ENCODE measurements around the gene FXN. TPM values are rescaled to one million over a fixed set of nuclear protein-coding genes. Genes with fewer than 3 reads are reported as not detected.

Gene FXN
- total RNA-seq, result 1.7 and 3.4 TPM in 2 replicates

DNA sequence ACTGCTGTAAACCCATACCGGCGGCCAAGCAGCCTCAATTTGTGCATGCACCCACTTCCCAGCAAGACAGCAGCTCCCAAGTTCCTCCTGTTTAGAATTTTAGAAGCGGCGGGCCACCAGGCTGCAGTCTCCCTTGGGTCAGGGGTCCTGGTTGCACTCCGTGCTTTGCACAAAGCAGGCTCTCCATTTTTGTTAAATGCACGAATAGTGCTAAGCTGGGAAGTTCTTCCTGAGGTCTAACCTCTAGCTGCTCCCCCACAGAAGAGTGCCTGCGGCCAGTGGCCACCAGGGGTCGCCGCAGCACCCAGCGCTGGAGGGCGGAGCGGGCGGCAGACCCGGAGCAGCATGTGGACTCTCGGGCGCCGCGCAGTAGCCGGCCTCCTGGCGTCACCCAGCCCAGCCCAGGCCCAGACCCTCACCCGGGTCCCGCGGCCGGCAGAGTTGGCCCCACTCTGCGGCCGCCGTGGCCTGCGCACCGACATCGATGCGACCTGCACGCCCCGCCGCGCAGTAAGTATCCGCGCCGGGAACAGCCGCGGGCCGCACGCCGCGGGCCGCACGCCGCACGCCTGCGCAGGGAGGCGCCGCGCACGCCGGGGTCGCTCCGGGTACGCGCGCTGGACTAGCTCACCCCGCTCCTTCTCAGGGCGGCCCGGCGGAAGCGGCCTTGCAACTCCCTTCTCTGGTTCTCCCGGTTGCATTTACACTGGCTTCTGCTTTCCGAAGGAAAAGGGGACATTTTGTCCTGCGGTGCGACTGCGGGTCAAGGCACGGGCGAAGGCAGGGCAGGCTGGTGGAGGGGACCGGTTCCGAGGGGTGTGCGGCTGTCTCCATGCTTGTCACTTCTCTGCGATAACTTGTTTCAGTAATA is at the start of gene FXN:
Gene FXN (plus strand): TSS at position 315 of the 871 bp plus-strand sequence. CDS start 31 bp downstream, at position 346.

DNA sequence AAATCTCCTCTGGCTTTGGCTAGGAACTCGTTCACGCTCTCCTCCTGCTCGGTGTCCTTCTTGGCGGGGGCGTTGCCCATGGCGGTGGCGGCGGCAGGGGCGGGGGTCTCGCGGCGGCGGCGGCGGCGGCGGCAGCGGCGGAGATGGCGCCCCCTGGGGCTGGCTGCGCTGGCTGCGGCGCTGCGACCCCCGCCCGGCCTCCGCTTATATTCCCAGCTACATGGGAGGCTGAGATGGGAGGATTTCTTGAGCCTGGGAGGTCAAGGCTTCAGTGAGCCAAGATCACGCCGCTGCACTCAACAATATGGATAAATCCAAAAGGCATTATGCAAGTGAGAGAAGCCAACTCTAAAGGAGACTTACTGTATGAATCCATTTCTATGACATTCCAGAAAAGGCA is 21.5 kb upstream of the FXN start, which contains the start of gene PRKACG:
Gene PRKACG (minus strand): TSS at position 101 of the 400 bp plus-strand sequence. CDS start 21 bp downstream, at position 80.

Other genes with a start within 250 kb of the FXN start
- gene PRKACG, start 21.6 kb upstream of the FXN start, total RNA-seq, result not detected in 2 replicates
- 97.4 and 146 TPM in 2 replicates for gene TJP2, start 138.5 kb downstream of the FXN start, total RNA-seq